ENCODE data around the gene OR13J1.

Gene OR13J1

DNA sequence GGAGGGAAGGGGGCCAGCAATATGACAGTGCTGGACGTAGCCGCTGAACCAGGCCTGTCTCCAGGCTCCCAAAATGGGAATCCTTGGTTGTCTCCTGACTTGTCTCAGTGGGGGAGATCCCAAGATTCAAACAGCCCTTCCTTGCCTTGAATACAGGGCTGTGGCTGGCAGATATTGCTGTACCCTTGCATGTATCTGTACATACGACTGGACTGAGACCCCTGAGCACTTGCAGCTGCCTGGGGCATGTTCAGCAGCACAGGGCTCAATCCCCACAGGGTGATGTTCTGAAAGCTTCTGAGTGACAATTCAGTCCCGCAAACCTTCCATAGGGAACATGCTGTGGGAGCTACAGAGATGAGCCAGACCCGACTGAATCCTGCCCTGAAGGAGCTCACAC lies 13.3 kb downstream of the OR13J1 start:
- H3K27me3 ChIP-seq (ENCODE audit: insufficient read depth, low read length) = peaks cover 21% of the 10 kb centered on the region
- H3K4me3 ChIP-seq (ENCODE audit: low read depth, low read length) = no peak overlapping the region
- no peak overlapping the region for H3K27ac ChIP-seq (ENCODE audit: low read depth, low read length)
- H3K36me3 ChIP-seq (ENCODE audit: insufficient read depth, low read length) = no peaks in the 10 kb centered on the region
- H2AFZ ChIP-seq (ENCODE audit: low read length, unreplicated experiment) = no peak overlapping the region
- H3K4me1 ChIP-seq (ENCODE audit: control insufficient read depth, insufficient read depth, low read length, unreplicated experiment) = no peaks in the 10 kb centered on the region
- no peaks in the 10 kb centered on the region for H3K79me2 ChIP-seq (ENCODE audit: control insufficient read depth, insufficient read depth, low read length, unreplicated experiment)

DNA sequence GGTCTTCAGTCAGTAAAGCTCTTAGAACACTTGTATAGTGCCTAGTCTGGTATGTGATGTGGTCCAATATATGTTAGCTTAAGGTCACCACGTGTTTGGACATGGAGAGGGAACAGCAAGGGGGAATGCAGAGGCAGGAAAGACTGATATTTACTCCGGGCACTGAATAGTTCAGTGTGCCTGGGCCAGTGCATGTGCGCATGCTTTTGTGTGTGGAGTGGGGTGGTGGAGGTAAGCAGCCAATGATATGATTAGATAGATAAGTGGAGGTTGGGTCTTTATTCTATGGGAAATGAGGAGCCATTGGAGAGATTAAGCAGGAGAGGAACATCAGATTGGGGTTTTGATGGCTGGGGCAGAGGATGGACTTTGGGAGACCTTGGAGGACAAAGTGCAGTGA lies 14.0 kb downstream of the OR13J1 start:
- H2AFZ ChIP-seq (ENCODE audit: low read length, unreplicated experiment) = no peak overlapping the region

DNA sequence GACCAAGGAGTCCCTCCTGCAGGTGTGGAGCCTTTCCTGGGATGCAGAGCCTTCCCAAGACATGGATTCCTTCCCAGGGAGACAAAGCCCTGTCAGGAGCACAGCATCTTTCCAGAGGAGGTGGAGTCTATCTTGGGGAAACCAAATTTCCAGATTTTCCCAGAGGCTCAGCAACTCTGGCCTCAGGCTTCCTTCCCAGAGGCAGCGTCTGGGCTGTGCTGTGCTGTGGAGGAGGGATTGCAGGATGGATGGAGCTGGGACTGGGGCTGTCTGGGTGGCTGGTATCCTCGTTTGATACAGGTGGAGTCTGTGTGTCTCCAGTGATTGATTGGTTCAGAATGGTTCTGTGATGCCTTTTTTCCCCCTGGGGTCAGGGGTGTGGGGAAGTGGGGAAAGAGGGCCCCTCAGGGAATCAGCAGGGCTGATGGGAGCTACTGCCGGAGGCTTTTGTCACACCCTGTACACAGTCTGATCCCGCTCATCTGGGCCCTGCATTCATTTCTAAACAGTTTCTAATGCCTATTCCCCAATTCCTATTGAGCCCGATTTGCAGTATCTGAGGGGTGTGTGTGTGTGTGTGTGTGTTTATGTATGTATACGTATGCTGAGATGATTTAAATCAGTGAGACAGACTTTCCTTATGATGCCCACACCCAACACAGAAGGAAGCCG lies 16.0 kb downstream of the OR13J1 start:
- Histone ChIP-seq H3K79me2 (ENCODE audit: control insufficient read depth, insufficient read depth, low read length, unreplicated experiment) (no peaks in the 10 kb centered on the region), H3K36me3 (ENCODE audit: insufficient read depth, low read length) (no peaks in the 10 kb centered on the region), H3K4me1 (ENCODE audit: control insufficient read depth, insufficient read depth, low read length, unreplicated experiment) (no peaks in the 10 kb centered on the region), H2AFZ (ENCODE audit: low read length, unreplicated experiment) (no peak overlapping the region), H3K27me3 (ENCODE audit: insufficient read depth, low read length) (no peaks in the 10 kb centered on the region), H3K27ac (ENCODE audit: low read depth, low read length) (no peak overlapping the region), H3K4me3 (ENCODE audit: low read depth, low read length) (no peak overlapping the region)

More for the DNA sequence above, 14.0 kb downstream of the OR13J1 start:
- H3K4me1 ChIP-seq (ENCODE audit: control insufficient read depth, insufficient read depth, low read length, unreplicated experiment) = no peaks in the 10 kb centered on the region
- no peak overlapping the region for H3K27ac ChIP-seq (ENCODE audit: low read depth, low read length)
- H3K36me3 ChIP-seq (ENCODE audit: insufficient read depth, low read length) = no peaks in the 10 kb centered on the region
- peaks cover 14% of the 10 kb centered on the region for H3K27me3 ChIP-seq (ENCODE audit: insufficient read depth, low read length)
- no peaks in the 10 kb centered on the region for H3K79me2 ChIP-seq (ENCODE audit: control insufficient read depth, insufficient read depth, low read length, unreplicated experiment)
- H3K4me3 ChIP-seq (ENCODE audit: low read depth, low read length) = no peak overlapping the region

DNA sequence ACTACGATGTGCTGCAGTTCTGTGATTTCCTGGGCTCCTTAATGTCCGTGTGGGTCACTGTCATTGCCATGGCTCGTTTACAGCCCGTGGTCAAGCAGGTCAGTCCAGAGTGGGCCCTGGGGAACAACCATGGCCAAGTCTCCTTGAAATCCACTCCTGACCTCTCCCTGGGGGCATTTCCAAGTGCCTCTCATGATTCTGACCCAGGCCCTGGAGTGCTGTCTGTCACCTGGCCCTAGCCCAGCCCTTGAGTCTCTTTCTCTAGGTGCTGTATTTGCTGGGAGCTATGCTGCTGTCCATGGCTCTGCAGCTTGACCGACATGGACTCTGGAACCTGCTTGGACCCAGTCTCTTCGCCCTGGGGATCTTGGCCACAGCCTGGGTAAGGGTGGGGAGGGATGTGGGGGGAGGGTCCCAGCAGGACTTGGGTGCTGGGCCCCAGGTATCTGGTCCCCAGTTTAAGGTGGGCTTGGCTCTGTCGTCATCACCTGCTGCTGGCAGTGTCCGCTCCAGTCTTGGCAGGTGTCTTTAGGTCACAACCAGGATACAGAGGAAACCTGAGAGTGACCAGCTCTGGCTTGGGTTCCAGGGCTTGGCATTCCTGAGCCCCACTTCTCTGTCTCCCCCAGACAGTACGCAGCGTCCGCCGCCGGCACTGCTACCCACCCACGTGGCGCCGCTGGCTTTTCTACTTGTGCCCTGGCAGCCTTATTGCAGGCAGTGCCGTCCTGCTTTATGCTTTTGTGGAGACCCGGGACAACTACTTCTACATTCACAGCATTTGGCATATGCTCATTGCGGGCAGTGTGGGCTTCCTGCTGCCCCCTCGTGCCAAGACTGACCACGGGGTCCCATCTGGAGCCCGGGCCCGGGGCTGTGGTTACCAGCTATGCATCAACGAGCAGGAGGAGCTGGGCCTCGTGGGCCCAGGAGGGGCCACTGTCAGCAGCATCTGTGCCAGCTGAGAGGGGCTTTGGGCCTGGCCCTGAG lies 17.0 kb downstream of the OR13J1 start:
- no peaks in the 10 kb centered on the region for H3K27me3 ChIP-seq (ENCODE audit: insufficient read depth, low read length)
- no peak overlapping the region for H3K4me3 ChIP-seq (ENCODE audit: low read depth, low read length)
- no peak overlapping the region for H3K27ac ChIP-seq (ENCODE audit: low read depth, low read length)
- H3K4me1 ChIP-seq (ENCODE audit: control insufficient read depth, insufficient read depth, low read length, unreplicated experiment) = peaks cover 4% of the 10 kb centered on the region
- H3K36me3 ChIP-seq (ENCODE audit: insufficient read depth, low read length) = no peaks in the 10 kb centered on the region
- no peaks in the 10 kb centered on the region for H3K79me2 ChIP-seq (ENCODE audit: control insufficient read depth, insufficient read depth, low read length, unreplicated experiment)
- H2AFZ ChIP-seq (ENCODE audit: low read length, unreplicated experiment) = no peak overlapping the region

DNA sequence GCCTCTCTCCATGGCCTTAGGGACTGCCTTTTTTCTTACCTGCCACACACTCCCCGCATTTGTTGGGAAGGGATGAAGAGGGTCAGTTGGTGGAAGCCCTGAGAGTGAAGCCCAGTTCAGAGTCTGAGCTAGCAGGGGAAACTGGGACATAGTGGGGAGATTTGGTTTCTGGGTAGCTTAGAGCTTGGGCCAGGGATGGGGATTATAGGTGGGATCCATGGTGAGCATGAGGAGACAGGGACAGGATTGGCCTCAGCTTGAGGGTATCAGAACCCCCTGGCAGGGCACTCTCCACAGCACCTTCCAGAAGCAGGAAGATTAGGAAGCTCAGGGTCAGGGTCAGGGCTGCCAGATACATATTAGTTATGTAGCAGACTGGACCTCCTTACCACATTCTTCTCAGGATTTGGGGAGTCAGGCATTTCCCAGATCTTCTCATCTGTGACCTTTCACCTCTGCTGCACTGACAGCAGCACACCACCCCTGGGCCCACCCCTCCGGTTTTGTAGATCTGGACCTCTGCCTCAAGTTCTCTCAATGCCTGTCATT lies 17.9 kb downstream of the OR13J1 start:
- Histone ChIP-seq H3K36me3 (ENCODE audit: insufficient read depth, low read length) (no peaks in the 10 kb centered on the region), H2AFZ (ENCODE audit: low read length, unreplicated experiment) (no peak overlapping the region), H3K4me3 (ENCODE audit: low read depth, low read length) (no peak overlapping the region), H3K79me2 (ENCODE audit: control insufficient read depth, insufficient read depth, low read length, unreplicated experiment) (no peaks in the 10 kb centered on the region), H3K4me1 (ENCODE audit: control insufficient read depth, insufficient read depth, low read length, unreplicated experiment) (peaks cover 11% of the 10 kb centered on the region), H3K27ac (ENCODE audit: low read depth, low read length) (no peak overlapping the region), H3K27me3 (ENCODE audit: insufficient read depth, low read length) (no peaks in the 10 kb centered on the region)

DNA sequence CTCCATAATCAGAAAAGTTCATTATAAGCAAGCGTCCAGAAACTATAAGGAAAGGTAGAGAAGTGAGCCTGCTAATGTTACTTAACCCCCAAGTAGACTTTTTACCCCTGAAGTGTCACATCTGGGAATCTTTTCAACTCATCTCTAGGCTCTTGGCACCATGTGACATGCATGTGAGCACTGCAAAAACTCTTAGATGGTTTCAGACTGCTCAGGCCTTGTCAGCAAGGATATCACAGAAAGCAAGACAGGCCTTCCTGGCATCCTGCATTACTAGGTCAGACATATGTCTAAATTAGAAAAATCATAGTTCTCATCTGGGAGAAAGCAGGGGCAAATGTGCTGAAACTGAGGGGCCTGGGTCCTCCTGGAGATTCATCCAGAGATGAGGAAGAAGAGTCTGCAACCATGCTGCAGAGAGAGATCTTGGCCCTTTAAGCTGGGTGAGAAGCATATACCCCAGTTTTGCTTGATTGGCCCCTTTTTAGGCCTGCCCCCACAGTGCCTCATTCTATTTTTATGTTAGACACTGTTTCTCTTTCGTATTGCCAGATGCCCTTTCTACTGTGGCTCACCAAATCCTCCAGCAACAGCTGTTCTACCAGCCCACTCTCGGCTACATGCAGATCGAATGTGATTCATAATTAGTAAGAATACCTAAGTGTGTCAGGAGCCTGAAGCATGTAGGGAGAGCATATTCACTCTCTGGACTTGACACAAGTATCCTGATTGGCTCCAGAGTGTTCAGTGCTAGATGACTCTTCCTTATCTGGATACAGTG lies 22.2 kb downstream of the OR13J1 start:
- H2AFZ ChIP-seq (ENCODE audit: low read length, unreplicated experiment) = peak overlapping the region; percentile 4
- H3K4me1 ChIP-seq (ENCODE audit: control insufficient read depth, insufficient read depth, low read length, unreplicated experiment) = peaks cover 33% of the 10 kb centered on the region
- peak overlapping the region; percentile 24; the same call in 1 of the 2 replicates for H3K27ac ChIP-seq (ENCODE audit: low read depth, low read length)
- no peaks in the 10 kb centered on the region for H3K36me3 ChIP-seq (ENCODE audit: insufficient read depth, low read length)
- H3K27me3 ChIP-seq (ENCODE audit: insufficient read depth, low read length) = no peaks in the 10 kb centered on the region
- no peak overlapping the region for H3K4me3 ChIP-seq (ENCODE audit: low read depth, low read length)
- H3K79me2 ChIP-seq (ENCODE audit: control insufficient read depth, insufficient read depth, low read length, unreplicated experiment) = no peaks in the 10 kb centered on the region

DNA sequence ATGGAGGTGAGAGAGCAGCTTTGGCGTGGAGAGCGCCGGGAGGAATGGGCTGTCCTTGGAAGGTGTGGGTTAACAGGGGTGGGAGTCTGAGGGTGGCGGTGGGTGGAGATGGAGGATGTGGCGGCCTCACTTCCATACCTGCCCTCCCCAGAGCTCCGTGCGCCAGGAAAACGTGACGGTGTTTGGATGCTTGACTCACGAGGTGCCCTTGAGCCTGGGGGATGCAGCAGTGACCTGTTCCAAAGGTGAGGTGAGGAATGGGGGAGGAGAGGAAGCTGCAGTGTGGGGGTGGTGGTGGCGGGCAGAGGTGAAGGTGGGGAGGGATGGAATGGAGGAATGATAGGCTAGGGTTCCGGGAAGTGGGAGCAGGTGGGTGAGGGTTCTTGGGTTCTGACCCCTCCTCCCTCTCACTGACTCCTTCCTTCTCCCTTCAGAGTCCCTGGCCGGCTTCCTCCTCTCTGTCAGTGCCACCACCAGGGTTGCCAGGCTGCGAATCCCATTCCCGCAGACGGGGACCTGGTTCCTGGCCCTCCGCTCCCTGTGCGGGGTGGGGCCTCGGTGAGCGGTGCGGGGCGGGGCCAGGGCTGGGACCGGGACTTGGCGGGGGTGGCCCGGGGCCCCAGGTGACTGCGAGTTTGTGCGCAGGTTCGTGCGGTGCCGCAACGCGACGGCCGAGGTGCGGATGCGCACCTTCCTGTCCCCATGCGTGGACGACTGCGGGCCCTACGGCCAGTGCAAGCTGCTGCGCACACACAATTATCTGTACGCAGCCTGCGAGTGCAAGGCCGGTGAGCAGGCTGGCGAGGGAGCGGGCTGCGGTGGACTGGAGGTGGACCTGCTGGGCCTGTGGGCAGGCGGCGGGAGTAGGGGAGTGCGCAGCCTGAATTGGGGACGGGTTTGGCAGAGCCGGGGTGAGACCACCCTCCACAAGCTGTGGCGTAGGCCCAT lies 24.1 kb downstream of the OR13J1 start:
- Histone ChIP-seq H3K27me3 (ENCODE audit: insufficient read depth, low read length) (no peaks in the 10 kb centered on the region), H3K4me1 (ENCODE audit: control insufficient read depth, insufficient read depth, low read length, unreplicated experiment) (peaks cover 41% of the 10 kb centered on the region), H3K27ac (ENCODE audit: low read depth, low read length) (no peak overlapping the region), H2AFZ (ENCODE audit: low read length, unreplicated experiment) (no peak overlapping the region), H3K36me3 (ENCODE audit: insufficient read depth, low read length) (no peaks in the 10 kb centered on the region), H3K79me2 (ENCODE audit: control insufficient read depth, insufficient read depth, low read length, unreplicated experiment) (no peaks in the 10 kb centered on the region), H3K4me3 (ENCODE audit: low read depth, low read length) (no peak overlapping the region)

DNA sequence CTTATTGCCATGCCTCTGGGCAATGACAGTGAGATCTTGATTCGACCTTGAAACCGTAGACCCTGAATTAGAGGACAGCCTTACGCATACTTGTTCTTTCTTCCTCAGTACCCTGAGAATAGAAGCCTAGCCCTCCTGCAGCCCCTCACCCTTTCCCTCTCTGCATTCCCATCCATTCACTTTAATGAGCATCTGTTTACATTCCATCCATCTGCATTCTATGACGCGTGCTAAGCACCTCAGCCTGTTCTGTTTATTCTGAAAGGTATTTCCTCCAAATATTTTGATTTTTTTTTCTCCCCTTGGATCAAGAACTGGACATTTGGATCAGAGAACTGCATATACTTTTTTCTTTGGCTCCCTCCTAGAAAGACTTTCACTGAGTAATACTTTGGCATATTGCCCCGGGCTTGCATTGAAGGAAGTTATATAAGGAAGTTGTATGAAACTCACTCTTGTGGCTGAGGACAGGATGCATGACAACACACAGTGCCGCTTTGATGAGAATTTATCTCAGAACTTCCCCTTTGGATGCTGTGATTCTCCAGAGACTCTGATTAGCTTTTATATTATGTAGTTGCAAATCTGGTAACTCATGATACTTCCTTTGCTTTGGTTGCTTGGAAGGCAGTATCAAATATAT lies 25.5 kb downstream of the OR13J1 start:
- no peaks in the 10 kb centered on the region for H3K79me2 ChIP-seq (ENCODE audit: control insufficient read depth, insufficient read depth, low read length, unreplicated experiment)
- H3K27ac ChIP-seq (ENCODE audit: low read depth, low read length) = peak overlapping the region; percentile 56
- no peak overlapping the region for H2AFZ ChIP-seq (ENCODE audit: low read length, unreplicated experiment)
- H3K4me3 ChIP-seq (ENCODE audit: low read depth, low read length) = no peak overlapping the region
- H3K27me3 ChIP-seq (ENCODE audit: insufficient read depth, low read length) = no peaks in the 10 kb centered on the region
- H3K36me3 ChIP-seq (ENCODE audit: insufficient read depth, low read length) = no peaks in the 10 kb centered on the region
- H3K4me1 ChIP-seq (ENCODE audit: control insufficient read depth, insufficient read depth, low read length, unreplicated experiment) = peaks cover 41% of the 10 kb centered on the region

DNA sequence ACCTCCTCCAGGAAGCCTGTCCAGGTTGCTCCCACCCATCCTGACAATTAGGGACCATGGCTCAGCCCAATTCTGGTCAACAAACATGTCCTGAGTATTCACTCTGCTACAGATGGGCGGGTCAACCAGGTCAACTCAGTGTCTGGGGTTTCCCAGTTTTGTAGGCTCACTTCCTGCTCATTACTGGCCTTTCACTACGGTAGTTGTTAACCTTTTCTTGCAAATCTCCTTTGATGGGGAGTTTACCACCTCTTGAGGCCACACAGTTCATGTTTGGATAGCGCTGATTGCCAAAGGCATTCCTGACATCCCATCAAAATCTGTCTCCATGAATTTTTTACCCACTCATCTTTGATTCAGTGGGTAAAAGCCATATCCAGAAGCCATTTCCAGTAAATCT lies 27.4 kb downstream of the OR13J1 start:
- Histone ChIP-seq H3K27ac (ENCODE audit: low read depth, low read length) (no peak overlapping the region), H3K4me1 (ENCODE audit: control insufficient read depth, insufficient read depth, low read length, unreplicated experiment) (peaks cover 33% of the 10 kb centered on the region), H3K4me3 (ENCODE audit: low read depth, low read length) (no peak overlapping the region)

More for the DNA sequence above, 27.4 kb downstream of the OR13J1 start:
- H2AFZ ChIP-seq (ENCODE audit: low read length, unreplicated experiment) = no peak overlapping the region
- no peaks in the 10 kb centered on the region for H3K79me2 ChIP-seq (ENCODE audit: control insufficient read depth, insufficient read depth, low read length, unreplicated experiment)
- no peaks in the 10 kb centered on the region for H3K27me3 ChIP-seq (ENCODE audit: insufficient read depth, low read length)
- no peaks in the 10 kb centered on the region for H3K36me3 ChIP-seq (ENCODE audit: insufficient read depth, low read length)
